RKO (cell line): ENCODE results near the gene OSGEPL1.
"Not testable (repeated sequence)": the region's sequence is repeated elsewhere in the genome, so short reads cannot be mapped to it uniquely, and the experiment has no call there.

ENCODE experiments used
- DNase-seq: peaks from one replicate; pipeline ENCODE4 v3.0.0-alpha.2; 2016; ENCODE audit warnings: low spot score

OSGEPL1 gene

GRCh38 chr2:189762551-189763298 lies at the start of gene OSGEPL1:
TSS of gene OSGEPL1 (minus strand) at chr2:189762792. CDS start at chr2:189761640, 1,152 bp downstream.
- DNase-seq = peak; percentile 96

GRCh38 chr2:189803431-189803830 lies 40.8 kb upstream of the OSGEPL1 start:
- no peak for DNase-seq

GRCh38 chr2:189802396-189802912 lies 39.9 kb upstream of the OSGEPL1 start:
- no peak for DNase-seq

GRCh38 chr2:189799531-189799930 lies 36.9 kb upstream of the OSGEPL1 start:
- peak; percentile 48 for DNase-seq

- no peak for DNase-seq
Observed at GRCh38 chr2:189799030-189799331, 36.4 kb upstream of the OSGEPL1 start.

- peak; percentile 76 for DNase-seq
Observed at GRCh38 chr2:189798312-189799029, 35.9 kb upstream of the OSGEPL1 start.

- no peak for DNase-seq
Observed at GRCh38 chr2:189797902-189798301, 35.3 kb upstream of the OSGEPL1 start.

GRCh38 chr2:189794310-189794709 lies 31.7 kb upstream of the OSGEPL1 start:
- no peak for DNase-seq

- no peak for DNase-seq
Observed at GRCh38 chr2:189791338-189792042, 28.9 kb upstream of the OSGEPL1 start.

- peak; percentile 95 for DNase-seq
Observed at GRCh38 chr2:189783927-189784867, 21.6 kb upstream of the OSGEPL1 start, which contains the start of the genes ORMDL1 and PMS1. TSS of gene ORMDL1 (minus strand) at chr2:189784339. CDS start at chr2:189782595, 1,744 bp downstream. TSS of gene PMS1 (plus strand) at chr2:189784450. CDS start at chr2:189791810, 7,360 bp downstream.

- peak; percentile 73 for DNase-seq
Observed at GRCh38 chr2:189783451-189783926, 20.9 kb upstream of the OSGEPL1 start.

- DNase-seq = peak; percentile 67
Observed at GRCh38 chr2:189782221-189782671, 19.7 kb upstream of the OSGEPL1 start.

GRCh38 chr2:189772212-189772611 lies 9.6 kb upstream of the OSGEPL1 start:
- DNase-seq = no peak

GRCh38 chr2:189770590-189771322 lies 8.2 kb upstream of the OSGEPL1 start:
- no peak for DNase-seq

- peak; percentile 61 for DNase-seq
Observed at GRCh38 chr2:189763908-189764661, 1.5 kb upstream of the OSGEPL1 start.

- DNase-seq = no peak
Observed at GRCh38 chr2:189762229-189762550, 402 bp downstream of the OSGEPL1 start.

GRCh38 chr2:189760154-189760553 lies 2.4 kb downstream of the OSGEPL1 start:
- DNase-seq = not testable (repeated sequence)

GRCh38 chr2:189756311-189756952 lies 6.2 kb downstream of the OSGEPL1 start:
- DNase-seq = no peak

- DNase-seq = peak; percentile 61
Observed at GRCh38 chr2:189751080-189751658, 11.4 kb downstream of the OSGEPL1 start.
